RWPE1 (cell line): Measurements from ENCODE around the gene PREPL.

Experiments
- CTCF ChIA-PET: fragments of 350-600 bp; sonication (Branson Sonifier 250); formaldehyde crosslinking; extraction: SDS; loops from one replicate; lab custom pipeline; 2021; lab: Yijun Ruan, JAX
- POLR2A ChIA-PET: fragments of 400-600 bp; formaldehyde crosslinking; extraction: SDS; loops from one replicate; lab custom pipeline; 2020; ENCODE audit warnings: antibody characterized with exemption; ENCODE audit not compliant: low non-redundant PET; lab: Yijun Ruan, JAX
- DNase-seq: peaks from one replicate; pipeline ENCODE4 v3.0.0; 2012; ENCODE audit warnings: low spot score
- H3K27ac ChIP-seq: fragments of 450-650 bp; 2 replicates; pipeline ENCODE4 v1.5.1; 2017
- CTCF ChIP-seq: fragments of 450-650 bp; conservative IDR thresholded peaks from 2 replicates; pipeline ENCODE4 v1.5.1; 2017; ENCODE audit warnings: low read depth, mild to moderate bottlenecking

PREPL gene

GRCh38 chr2:44361330-44362206, at the start of gene PREPL, which contains the start of gene CAMKMT:
Gene PREPL, minus strand, starts transcription at chr2:44361494. Its CDS starts 15,152 bp downstream, at chr2:44346342.
Gene CAMKMT, plus strand, starts transcription at chr2:44361947.
- ChIA-PET CTCF (interaction anchor here (0.6 to 1.7 kb wide), 3 partner anchors 117 to 594 kb away, joined by 3 to 8 read pairs (median 4); no protein-coding TSS in a partner anchor), POLR2A (no interaction called here)
- DNase-seq: peak; percentile 98
- H3K27ac ChIP-seq: peak within 1 kb of the TSS; percentile 87
- no peak for TF ChIP-seq CTCF

- ChIA-PET POLR2A (no interaction called here), CTCF (interaction anchor here (2.0 kb wide), 1 partner anchor 557 kb away, joined by 5 read pairs; no protein-coding TSS in a partner anchor)
- no peak for TF ChIP-seq CTCF
- H3K27ac ChIP-seq: no peak overlapping the region
- no peak for DNase-seq
Observed at GRCh38 chr2:44398243-44398897, 37.1 kb upstream of the PREPL start.

- DNase-seq: no peak
- POLR2A ChIA-PET: no interaction called here
- CTCF ChIA-PET: interaction anchor here (0.6 to 3.4 kb wide), 2 partner anchors 82 to 563 kb away, joined by 9 to 11 read pairs; no protein-coding TSS in a partner anchor
- TF ChIP-seq CTCF: no peak
- no peak overlapping the region for H3K27ac ChIP-seq
Observed at GRCh38 chr2:44397447-44398175, 36.3 kb upstream of the PREPL start.

GRCh38 chr2:44392338-44392943, 31.1 kb upstream of the PREPL start:
- CTCF ChIA-PET: interaction anchor here (0.5 to 1.2 kb wide), 16 partner anchors 10 to 1122 kb away, joined by 3 to 13 read pairs (median 4); no protein-coding TSS in a partner anchor
- peak; percentile 11 for DNase-seq
- H3K27ac ChIP-seq: no peak overlapping the region
- POLR2A ChIA-PET: no interaction called here
- TF ChIP-seq CTCF: peak; percentile 59

GRCh38 chr2:44389895-44390294, 28.6 kb upstream of the PREPL start:
- POLR2A ChIA-PET: no interaction called here
- no peak overlapping the region for H3K27ac ChIP-seq
- CTCF ChIA-PET: interaction anchor here (0.5 to 2.3 kb wide), 6 partner anchors 10 to 1113 kb away, joined by 3 to 9 read pairs (median 3); no protein-coding TSS in a partner anchor

More at GRCh38 chr2:44389895-44390294, 28.6 kb upstream of the PREPL start:
- peak; percentile 25; the same call in 1 of the 2 replicates for TF ChIP-seq CTCF
- peak; percentile 4 for DNase-seq
